Muscle of back (tissue), 11 donors: ENCODE data around the gene IL18. TPM values are rescaled to one million over a fixed set of nuclear protein-coding genes. Genes with fewer than 3 reads are reported as not detected.
A peak's percentile ranks its signal among the peaks of the same experiment; 100 is the strongest.
"Not testable (repeated sequence)": the region's sequence is repeated elsewhere in the genome, so short reads cannot be mapped to it uniquely, and the experiment has no call there.

Source experiments
- DNase-seq, 3 donors: peaks; one replicate each; pipeline versions ENCODE4 v3.0.0 to v3.0.0-alpha.2; 2013
- polyA plus RNA-seq, 10 donors: library from polyadenylated mRNA; unstranded; fragments of 120-200 nt; gene quantifications; one replicate each; pipeline ENCODE4 v1.2.1, GENCODE V29; 2013; ENCODE audit not compliant: insufficient read length in 10 of 10

Gene IL18
- polyA plus RNA-seq, 10 donors = 0.18 to 1.1 (median 0.69) TPM; not detected in 1

- DNase-seq = peak in 1 of 3 donors; percentile 15
These were observed 8.6 kb upstream of the IL18 start for GRCh38 chr11:112172362-112172994.

GRCh38 chr11:112167145-112167544 lies 3.3 kb upstream of the IL18 start, which contains the start of gene TEX12:
Gene TEX12 (plus strand): TSS chr11:112167372. CDS start chr11:112169269, 1,897 bp downstream.
- DNase-seq = no peak

GRCh38 chr11:112166562-112166961 lies 2.7 kb upstream of the IL18 start:
- DNase-seq = no peak

GRCh38 chr11:112165049-112165448 lies 1.2 kb upstream of the IL18 start:
- no peak for DNase-seq

GRCh38 chr11:112162761-112163546 lies 940 bp downstream of the IL18 start:
- DNase-seq = no peak

GRCh38 chr11:112162200-112162599 lies 1.7 kb downstream of the IL18 start:
- DNase-seq = not testable (repeated sequence)

GRCh38 chr11:112161012-112161411 lies 2.9 kb downstream of the IL18 start:
- DNase-seq = no peak

GRCh38 chr11:112160091-112160848 lies 3.6 kb downstream of the IL18 start:
- no peak for DNase-seq

GRCh38 chr11:112159098-112160065 lies 4.5 kb downstream of the IL18 start:
- DNase-seq = no peak

GRCh38 chr11:112156956-112157766 lies 6.7 kb downstream of the IL18 start:
- DNase-seq = peak in 1 of 3 donors; percentile 97

- no peak for DNase-seq
These were observed 7.5 kb downstream of the IL18 start for GRCh38 chr11:112156153-112156955.

- DNase-seq = no peak
These were observed 13.4 kb downstream of the IL18 start for GRCh38 chr11:112150517-112150916.

- DNase-seq = no peak
These were observed 20.3 kb downstream of the IL18 start for GRCh38 chr11:112143597-112143996.

- DNase-seq = no peak
These were observed 29.4 kb downstream of the IL18 start for GRCh38 chr11:112134473-112134872.

GRCh38 chr11:112132737-112133136 lies 31.2 kb downstream of the IL18 start:
- DNase-seq = no peak

- DNase-seq = peak; percentile 5 to 34 (median 7)
These were observed 34.2 kb downstream of the IL18 start for GRCh38 chr11:112129656-112130055.

GRCh38 chr11:112128483-112129121 lies 35.3 kb downstream of the IL18 start:
- peak; percentile 10 to 71 (median 15) for DNase-seq

GRCh38 chr11:112127056-112127455 lies 36.8 kb downstream of the IL18 start:
- DNase-seq = no peak

- DNase-seq = no peak
These were observed 40.8 kb downstream of the IL18 start for GRCh38 chr11:112123129-112123528.
